ENCODE measurements around the gene AP1G2.

AP1G2 gene

DNA sequence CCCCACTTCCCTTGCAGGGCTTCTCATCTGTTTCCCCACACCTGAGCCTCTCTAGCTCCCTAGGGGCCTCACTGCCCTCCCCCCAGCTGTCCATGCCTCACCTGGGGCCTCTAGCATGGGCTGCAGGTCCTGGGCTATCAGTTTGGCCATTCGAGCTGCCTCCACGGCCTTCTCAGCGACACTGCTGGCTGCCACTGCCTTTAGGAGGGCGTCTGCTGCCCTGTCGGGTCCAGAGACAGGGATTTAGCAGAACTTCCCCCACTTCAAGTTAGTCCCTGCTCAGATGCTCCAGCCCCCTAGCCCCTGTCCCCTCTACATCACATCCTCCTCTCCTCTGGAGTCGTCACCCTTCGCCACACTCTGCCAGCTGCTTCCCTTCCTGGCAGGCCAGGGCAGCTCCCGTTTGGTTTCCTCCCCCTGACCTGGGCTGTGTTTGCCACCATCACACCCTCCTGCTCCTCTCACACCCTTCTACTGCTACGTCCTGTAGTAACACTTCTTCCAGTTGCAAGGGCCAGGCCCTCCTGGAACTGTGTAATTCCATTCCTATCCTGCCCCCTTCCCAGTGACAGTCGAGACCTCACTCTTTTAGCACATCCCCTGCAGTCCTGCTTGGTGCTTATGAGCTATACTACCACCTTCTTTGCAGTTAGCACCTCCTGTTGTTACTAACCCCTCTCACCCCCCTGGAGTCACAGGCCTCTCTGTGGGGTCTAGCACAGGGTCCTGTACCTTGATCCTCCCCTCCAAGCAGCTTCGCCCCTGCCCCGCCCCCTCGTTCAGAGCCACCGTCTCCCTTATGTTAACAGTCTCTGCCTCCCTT lies 4.3 kb upstream of the AP1G2 start:
- DNase-seq (ENCODE audit: low spot score), result no peak

DNA sequence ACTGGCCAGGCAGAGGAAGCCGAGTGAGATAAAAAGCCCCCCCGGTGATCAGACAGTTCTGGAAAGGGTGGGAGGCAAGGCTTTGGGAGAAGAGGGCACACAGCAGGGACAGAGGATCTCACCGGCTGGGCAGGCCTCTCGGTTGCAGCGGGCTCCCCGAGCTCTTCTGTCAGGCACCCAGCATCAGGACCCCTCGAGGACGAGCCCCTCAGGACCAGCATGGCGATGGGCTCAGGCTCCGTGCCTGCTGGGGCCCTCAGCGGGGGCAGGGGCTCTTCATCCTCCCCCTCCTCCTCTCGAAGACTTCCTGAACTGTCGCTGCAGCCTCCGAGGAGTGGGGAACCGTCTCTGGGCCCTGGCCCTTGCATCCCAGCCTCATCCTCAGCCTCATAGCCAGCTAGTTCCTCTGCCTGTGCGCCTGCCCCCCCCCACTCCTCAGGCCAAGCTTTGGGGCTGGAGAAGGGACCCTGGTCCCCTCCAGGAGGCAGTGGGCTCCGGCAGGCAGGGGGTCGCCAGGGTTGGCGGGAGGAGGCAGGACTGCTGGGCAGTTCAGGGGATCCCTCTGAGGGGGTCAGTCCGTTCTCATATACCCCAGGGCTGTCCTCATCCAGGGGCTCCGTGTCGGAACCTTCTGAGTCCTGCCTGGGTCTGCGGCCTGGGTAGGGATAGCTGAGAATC lies 3.4 kb upstream of the AP1G2 start:
- DNase-seq (ENCODE audit: low spot score), result no peak

DNA sequence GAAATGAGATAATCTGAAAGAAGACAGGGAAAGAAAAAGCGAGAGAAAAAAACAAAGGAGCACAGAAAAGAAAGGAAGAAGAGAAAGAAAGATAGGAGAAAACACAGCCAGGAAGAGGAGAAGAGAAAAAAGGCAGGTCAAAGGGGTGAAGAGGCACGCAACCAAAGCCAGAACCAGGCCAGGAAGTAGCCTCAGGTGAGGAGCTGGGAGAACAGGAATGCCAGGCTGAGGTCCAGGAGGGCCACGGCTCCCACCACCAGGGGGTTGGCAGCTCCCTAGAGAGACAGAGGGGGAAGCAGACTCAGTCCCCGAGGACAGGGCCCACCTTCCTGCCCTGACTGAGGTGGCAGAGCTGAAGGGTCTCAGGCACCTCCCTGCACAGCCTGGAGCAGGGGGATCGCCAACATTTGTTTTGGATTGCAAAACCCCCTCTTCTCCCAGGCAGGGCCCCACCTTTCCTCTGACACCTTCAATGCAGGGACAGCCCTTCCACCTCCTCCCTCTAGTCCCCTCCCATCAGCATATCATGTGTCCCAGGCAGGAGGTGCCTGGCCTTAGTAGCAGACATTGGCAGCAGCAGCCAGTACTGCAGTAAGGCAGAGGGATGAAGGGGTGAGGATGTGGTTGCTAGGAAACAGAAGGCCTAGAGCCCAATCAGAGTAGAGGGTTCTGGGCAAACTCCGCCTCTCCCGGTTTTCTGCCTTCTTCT lies 2.0 kb upstream of the AP1G2 start:
- no peak for DNase-seq (ENCODE audit: low spot score)

DNA sequence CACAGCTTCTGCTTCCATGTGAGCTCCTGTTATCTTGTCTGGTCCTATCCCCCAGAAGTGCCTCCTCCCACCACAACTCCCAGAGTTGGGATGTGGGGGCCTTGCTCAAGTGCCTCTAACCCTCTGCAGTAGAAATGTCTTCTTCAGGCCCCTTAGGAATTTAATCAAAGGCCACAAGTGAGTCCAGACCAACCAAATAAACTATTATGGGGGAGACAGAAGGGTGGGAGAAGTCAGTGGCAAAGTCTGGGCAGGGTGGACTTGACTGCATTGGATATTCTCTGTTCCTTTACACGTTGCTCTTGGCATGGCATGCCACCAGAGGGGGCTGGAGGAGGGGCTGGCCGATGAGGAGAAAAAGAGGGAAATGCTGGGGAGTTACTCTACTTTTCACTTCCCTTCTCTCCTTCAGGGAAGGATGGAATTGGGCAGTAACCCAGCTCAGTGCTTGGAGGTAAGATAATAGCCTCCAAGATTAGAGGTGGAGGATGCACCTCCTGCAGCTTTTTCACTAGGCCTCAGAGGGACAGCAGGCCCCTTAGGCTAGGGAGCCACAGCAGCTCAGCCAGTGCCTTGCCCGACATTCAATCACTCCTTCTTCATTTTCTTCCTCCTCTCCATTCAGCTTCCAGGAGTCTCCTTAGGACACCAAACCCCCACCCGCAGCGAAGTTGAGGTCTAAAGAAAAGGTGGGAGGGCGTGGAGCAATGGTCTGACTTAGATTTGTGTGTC lies 1.2 kb upstream of the AP1G2 start:
- DNase-seq (ENCODE audit: low spot score), result no peak

DNA sequence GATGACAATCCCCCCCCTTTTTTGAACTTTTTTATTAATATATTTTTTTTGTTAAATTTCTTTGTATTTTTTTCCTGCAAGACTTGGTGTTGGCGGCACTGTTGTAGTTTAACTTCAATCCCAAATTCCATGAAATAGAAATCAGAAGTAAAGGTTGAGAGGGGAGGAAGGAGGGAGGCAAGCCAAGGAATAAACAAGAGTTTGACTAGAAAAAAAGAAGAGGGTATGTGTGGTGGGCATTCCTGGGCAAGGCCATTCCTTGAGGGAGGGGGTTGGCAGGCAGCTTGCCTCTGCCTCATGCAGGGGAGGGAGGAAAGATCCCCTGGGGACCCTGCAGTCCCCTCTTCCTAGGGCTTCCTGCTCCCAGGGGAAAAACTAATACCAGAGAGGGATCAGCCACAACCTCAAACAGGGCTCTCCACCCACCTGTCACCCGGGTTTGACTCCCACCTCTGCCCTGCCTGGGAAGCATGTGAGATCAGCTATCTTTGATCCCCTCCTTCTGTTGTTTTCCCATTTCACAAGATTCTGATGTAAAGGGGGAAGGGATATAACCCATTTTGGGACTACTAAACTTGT lies 519 bp upstream of the AP1G2 start:
- no peak for DNase-seq (ENCODE audit: low spot score)

DNA sequence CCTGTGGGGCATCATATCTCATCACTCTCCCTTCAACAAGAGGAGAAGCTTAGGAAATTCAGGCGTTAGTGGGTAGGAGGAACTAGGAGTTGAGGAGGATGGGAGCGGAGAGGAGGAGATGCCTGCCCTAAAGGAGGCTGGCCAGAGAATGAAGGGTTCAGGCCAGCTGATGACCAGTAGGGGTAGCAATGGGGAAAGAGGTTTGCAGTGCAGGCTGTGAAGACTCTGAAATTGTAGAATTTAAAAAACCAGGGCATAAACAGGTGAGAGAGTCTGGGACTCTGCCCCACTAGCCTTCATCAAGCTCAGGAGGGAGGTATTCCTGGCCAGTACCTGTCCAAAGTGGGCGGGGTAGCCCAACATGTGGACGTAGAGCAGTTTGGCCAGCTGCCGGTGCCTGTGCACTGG lies 809 bp downstream of the AP1G2 start:
- no peak for DNase-seq (ENCODE audit: low spot score)

DNA sequence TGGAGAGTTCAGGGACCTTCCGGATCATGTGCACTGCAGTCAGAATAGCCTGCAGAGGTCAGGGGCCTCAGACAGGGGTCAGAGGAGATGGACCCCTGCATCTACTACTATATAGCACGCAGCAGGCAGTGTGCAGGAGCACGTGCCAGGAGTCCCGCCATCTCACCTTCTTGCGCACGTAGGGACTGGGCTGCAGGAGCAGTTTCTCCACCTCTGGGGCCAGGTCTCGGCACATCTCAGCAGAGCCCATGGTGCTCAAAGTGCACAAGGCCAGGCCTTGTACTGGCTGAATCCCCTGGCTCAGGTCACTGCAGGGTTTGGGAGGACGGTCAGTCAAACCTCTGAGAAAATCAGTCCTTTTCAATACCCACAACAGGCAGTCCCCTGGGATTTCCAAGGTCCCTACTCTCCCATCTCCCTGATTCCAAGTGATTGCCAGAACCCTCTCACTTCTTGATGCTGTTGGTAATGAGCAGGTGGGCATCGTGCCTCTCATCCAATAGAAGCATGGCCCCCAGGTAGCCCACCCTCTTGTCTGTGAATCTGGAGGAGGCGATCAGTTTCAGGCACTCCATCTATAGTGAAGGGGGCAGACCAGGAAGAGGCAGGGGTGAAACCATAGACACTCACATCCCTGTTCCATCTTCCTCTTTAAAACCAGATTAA lies 1.3 kb downstream of the AP1G2 start:
- DNase-seq (ENCODE audit: low spot score), result no peak

DNA sequence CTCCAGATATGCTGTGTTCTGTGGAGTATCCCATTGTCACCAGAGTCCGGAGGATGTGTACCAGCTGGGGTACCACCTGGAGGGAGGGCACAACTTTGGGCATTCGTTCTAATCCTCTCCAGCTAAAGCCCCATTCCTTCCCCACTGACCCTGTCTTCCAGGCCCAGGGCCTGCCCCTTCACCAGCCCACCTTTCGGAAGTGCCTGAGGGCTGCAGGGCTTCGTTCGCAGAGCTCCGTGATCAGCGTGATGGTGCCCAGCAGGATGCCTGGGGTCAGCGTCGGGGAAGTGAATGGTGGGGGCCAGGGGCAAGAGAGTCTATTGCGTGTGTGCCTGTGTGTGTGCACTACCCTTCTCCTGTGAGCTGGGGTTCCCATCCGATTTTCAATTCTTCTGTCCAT lies 2.0 kb downstream of the AP1G2 start:
- DNase-seq (ENCODE audit: low spot score), result no peak

DNA sequence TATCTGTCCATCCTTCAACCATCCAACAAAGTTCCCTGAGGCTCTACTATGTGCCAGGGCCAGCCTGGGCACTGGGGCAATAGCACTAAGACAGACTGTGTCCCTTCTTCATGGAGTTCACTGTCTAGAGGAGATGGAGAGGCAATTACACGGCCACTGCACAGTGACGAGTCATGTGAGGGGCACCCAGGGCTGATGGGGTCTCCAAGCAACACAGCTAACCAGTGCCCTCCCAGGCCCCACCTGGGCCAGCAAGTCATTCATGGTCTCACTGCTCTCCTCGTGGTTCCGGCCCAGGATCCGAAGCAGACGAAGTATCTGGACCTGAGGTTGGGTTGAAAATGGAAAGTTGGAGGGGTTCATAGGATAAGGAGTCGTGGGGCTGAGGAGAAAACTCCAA lies 2.7 kb downstream of the AP1G2 start:
- no peak for DNase-seq (ENCODE audit: low spot score)

DNA sequence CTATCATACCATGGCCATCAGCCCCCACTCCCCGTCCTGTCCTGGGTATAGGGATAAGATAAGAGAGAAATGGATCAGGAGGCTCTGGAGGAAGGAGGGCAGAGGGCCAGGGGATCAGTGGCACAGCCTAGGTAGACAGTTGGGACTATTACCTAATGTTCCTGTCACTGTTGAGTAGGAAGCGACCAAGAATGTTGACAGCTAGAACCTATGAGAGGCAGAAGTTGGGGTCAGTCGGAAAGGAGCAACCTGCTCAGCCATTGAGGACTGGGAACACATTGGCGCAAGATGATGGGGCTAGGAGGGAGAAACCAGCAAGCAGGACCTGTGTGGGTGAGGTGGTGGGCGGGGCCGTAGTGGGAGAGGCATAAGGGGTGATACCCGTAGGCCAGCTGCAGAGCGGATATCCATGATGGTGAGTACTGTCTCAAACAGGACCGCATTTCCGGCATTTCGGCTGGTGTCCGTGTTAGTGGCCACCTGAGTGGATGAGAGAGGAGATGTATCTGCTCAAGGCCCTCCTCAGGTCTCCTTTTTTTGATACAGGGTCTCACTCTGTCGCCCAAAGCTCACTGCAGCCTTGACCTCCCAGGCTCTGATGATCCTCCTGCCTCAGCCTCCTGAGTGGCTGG lies 3.3 kb downstream of the AP1G2 start:
- DNase-seq (ENCODE audit: low spot score), result no peak

DNA sequence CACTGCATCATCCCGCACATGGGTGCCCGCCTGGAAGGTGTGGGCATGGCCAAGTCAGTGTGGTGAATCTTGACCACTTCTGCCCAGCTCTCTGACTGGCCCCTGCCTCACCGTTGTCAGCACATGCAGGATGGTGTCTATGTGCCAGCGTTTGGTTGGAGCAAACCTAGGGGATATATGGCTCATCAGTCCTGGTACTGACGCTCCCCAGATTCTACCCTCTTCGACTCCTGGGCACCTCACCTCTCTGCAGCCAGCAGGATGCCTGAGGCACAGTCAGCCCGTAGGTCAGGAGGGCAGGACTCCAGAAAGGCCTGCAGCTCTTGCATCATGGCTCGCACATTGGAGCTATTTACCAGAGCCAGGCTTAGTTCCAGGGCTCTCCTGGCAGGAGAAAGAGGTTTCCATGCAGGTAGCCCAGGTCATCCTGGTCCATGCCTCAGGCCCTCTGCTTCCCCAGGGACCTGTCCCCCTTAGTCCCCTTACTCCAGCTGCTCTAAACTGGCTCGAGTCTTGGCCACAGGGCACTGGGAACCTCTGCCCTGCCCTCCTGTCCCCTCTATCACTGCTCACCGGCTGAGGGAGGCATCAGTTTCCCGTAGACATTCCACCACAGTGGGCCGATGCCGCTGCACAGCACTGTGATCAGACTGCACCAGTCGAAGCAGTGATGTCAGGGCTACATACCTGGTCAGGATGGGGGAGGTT lies 4.0 kb downstream of the AP1G2 start:
- no peak for DNase-seq (ENCODE audit: low spot score)

DNA sequence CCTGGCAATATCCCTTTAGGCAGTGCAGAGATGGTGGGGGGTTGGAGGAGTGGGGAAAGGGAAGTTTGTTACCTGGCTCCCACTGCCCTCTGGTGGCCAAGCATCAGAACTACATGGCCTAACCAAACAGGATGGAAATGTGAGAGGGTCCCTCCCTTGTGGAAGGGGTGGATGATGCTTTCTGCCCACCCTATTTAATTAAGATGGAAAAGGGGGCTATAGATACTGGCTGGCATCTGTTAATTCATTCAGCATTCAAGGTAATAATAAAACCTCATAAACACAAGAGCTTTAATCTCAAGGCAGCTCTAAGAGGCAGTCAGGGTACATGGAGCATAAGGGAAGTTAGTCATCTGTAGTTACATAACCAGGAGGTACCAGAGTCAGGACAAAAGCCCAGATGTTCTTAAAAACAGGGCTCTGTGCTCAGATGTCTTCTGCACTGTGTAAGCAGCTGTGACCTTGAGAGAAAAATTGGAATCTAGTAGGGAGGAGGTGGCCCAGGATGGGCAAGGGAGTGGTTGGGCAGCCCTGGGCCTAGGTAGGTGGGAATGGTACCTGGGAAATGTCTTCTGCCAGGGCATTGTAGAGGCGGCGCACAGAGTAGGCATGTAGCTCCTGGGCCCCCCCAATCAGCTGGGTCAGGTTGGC lies 4.6 kb downstream of the AP1G2 start:
- peak; percentile 65 for DNase-seq (ENCODE audit: low spot score)

DNA sequence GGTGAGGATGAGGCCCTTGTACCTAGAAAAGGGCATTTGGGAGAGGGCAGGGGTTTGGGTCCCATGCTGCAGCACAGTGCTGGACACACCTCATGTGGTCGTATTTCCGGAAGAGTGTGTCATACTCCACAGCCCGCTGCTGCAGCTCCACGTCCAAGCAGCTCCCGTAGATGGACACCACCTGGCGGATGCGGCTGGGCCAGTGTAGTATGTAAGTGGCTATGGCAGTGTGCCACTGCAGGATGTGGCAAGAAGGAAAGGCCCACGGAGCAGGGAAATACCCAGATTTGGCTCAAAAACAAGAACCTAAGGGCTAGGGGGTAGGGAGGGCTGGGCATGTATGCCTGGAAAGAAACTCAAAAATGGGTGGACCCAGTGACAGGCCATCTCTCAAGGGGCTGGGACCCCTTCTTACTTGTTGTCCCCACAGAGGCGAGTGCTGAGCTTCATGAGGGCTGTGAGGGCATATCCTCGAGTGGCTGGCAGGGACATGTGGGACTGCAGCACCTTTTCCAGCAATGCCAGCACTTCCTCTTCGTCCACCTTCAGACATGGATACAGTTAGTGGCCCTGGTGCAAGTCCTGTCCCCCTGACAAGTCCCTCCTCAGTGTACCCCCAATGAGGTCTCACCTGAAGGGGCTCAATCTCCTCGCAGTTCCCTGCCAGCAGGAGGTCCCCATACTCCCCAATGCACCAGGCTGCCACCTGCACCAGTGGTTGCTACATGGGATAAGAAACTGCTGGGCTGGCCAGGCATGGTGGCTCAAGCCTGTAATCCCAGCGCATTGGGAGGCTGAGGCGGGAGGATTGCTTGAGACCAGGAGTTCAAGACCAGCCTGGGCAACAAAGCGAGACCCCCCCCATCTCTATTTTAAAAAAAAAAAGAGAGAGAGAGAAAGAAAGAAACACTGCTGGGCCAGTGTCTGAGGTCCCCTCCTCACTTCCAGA lies 5.4 kb downstream of the AP1G2 start:
- DNase-seq (ENCODE audit: low spot score), result no peak

DNA sequence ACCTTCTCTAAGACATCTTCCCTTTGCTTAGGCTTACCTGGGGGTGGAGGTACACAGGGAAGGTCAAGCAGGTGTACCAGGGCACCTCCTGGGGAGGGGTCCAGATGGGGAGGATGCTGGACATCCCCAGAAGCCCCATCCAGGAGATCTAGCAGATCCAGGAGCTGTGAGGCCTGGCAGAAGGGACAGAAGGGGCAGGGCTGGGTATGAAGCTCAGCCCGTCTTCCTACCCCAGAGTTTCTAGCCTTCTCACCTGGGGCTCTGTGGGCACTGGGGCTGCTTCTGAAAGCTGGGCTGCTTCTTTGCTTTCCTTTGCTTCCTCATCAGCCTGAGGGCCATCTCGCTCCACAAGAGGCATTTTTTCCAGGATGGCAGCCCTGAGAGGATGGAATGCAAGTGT lies 6.3 kb downstream of the AP1G2 start:
- DNase-seq (ENCODE audit: low spot score), result no peak

DNA sequence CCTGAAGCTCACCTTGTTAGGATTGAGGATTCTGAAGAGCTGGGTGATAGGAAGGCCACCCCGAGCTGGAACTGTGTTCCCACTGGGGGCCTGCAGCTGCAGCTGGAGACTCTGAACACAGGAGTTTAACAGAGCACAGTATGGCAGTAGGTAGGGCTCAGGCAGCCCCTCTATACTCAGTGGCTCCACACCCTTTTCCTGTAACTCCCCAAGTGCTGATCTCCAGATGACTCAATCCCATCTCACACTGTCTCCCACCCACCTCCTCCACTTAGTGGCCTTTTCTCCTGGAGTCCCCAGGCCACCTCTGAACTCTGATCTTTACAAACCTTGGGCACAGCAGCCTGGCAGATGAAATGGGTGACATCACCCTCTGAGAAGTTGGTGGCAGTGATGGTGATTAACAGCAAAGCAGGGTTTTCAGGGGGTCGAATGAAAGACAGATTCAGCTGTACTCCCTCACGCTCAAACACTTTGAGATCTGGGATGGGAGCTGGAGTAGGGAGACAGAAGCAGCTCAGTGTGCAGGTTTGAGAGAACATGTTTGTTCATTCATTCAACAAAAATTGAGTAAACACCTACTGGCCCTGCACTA lies 7.6 kb downstream of the AP1G2 start:
- no peak for DNase-seq (ENCODE audit: low spot score)

DNA sequence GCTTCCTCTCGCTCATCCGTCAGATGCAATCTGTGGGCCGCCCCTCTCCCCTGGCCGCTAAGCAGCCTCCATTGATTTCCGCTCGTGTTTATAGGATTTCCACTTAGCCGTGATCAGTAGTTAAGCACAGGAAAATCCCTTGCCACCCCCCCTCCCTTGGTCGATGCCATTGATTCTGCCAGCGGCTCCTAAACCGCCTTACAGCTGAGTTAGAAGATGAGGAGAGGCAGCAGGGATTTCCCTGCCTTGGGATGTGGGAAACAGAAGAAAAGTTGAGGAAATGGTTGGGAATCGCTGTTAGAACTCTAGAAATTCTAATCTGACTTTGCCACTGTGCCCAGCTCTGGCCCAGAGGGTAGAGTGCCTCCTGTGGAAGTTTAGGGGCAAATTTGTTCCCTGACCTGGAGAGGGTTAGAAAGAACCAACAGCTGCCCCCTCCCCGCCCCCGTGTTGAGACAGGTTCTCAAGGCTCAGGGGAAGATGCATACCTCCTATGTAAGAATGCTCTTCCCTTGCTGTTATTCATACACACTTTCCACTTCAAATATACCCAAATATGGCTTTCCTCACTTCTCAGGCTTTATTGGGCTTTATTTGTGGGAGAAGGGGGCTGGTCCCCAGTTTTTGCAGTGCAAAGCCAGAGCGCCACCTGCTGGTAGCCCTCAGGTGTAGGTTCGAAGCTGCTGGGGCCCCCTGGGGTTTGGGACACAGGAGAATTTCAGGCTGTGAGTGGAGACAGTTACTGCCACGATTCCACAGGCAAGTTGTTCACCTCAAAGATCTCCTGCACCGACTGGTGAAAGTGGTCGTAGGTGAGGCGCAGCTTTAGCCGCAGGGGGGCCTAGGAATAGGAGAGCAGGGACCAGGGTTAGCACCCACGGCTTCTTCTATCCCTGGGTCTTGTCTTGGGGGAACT lies 8.3 kb downstream of the AP1G2 start:
- peak; percentile 76 for DNase-seq (ENCODE audit: low spot score)

DNA sequence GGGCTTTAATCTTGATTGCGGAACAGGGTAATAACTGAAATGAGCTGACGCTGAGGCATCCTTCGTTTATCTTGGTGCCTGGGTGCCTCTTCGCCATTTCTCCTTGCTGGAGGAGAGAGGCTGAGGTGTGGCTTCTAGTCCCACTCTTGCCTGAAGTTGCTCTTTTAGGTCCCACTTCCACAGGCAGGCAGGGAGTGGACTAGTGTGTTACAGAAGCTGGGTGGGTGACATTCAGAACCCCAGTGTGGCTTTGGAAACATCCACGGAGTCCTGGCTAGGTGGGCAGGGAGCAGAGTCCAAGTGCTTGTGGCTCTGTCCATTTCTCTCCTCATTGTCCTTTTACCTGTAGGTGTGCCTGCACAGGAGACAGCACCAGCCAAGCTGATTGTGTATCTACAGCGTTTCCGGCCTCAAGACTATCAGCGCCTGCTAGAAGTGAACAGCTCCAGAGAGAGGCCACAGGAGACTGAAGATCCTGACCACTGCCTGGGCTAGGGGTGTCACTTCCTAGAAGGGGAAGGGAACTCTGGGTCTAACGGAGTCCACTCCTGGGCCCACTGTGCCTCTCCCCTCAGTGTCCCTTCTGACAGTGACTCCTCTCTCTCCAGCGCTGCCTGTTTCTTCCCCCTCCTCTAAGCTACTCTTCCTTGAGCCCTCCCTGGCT lies 9.1 kb downstream of the AP1G2 start:
- DNase-seq (ENCODE audit: low spot score), result no peak

Data from hematopoietic multipotent progenitor cell treated with erythropoietin and hydrocortisone succinate and interleukin-3 and kit ligand, for 15 days (in vitro differentiated cells).